Spleen (tissue), 7 donors: Measurements from ENCODE around the gene STARD3NL.

Experiments
- POLR2A ChIP-seq, 3 donors: fragments of 450-650 bp; IDR thresholded peaks; one replicate each; pipeline ENCODE4 v1.5.1; 2017; ENCODE audit warnings: antibody characterized with exemption in 3 of 3, mild to moderate bottlenecking in 1 of 3
- POLR2AphosphoS5 ChIP-seq, 3 donors: sonication (generic); formaldehyde crosslinking; IDR thresholded peaks; one replicate each; pipeline ENCODE4 v1.5.1; 2017; ENCODE audit warnings: antibody characterized with exemption in 3 of 3
- TF ChIP-seq, protein P1 (sequence below), 11 experiments: fragments of 200-600 bp in 7 of 11; fragments of 450-650 bp in 4 of 11; sonication (generic) in 4 of 11; IDR thresholded peaks in 8 of 11; conservative IDR thresholded peaks in 3 of 11; 1 replicate in 7 of 11; 2 replicates in 4 of 11; pipeline versions ENCODE4 v1.4.0 to v1.8.0; 2016 to 2021; ENCODE audit warnings: antibody characterized with exemption in 11 of 11, inconsistent platforms in 4 of 11, mild to moderate bottlenecking in 1 of 11
- donor health status: DM: no; HTN: no; CAD: no; lungs with moderate emphysema.
- donor health status: DM: no; HTN: no; CAD: no.
- donor health status: DM: no; HTN: no; CAD: no.

DNA sequence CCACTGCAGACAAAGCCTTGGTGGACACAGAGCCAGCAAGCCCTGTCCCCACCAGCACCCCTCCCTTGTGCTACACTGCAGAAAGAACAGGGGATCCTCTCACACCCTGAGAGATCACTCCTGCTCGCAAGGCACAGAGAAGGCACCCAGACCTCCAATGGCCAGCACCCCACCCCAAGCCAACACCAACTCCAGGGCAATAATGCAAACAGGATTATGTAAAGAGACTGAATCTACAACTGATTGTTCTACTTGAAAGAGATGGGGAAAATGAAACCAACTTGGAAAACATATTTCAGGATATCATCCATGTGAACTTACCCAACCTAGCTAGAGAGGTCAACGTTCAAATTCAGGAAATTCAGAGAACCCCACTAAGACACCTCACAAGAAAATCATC is 26.5 kb upstream of the STARD3NL start:
- TF ChIP-seq, protein P1, sequence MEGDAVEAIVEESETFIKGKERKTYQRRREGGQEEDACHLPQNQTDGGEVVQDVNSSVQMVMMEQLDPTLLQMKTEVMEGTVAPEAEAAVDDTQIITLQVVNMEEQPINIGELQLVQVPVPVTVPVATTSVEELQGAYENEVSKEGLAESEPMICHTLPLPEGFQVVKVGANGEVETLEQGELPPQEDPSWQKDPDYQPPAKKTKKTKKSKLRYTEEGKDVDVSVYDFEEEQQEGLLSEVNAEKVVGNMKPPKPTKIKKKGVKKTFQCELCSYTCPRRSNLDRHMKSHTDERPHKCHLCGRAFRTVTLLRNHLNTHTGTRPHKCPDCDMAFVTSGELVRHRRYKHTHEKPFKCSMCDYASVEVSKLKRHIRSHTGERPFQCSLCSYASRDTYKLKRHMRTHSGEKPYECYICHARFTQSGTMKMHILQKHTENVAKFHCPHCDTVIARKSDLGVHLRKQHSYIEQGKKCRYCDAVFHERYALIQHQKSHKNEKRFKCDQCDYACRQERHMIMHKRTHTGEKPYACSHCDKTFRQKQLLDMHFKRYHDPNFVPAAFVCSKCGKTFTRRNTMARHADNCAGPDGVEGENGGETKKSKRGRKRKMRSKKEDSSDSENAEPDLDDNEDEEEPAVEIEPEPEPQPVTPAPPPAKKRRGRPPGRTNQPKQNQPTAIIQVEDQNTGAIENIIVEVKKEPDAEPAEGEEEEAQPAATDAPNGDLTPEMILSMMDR (IDR thresholded peaks at IDR 0.05 in 8 of 11, conservative IDR thresholded peaks at IDR 0.05 in 3 of 11): no peak
- TF ChIP-seq POLR2AphosphoS5 (IDR thresholded peaks at IDR 0.05) (no peak), POLR2A (IDR thresholded peaks at IDR 0.05) (no peak)
